NCI-H187 (cell line): ENCODE data around the gene SHC3.

Experiments used
- DNase-seq, 2 experiments: peaks; one replicate each; lab custom pipeline; 2025; lab: John Stamatoyannopoulos, UW

Gene SHC3

GRCh38 chr9:89022001-89022759, 156.4 kb downstream of the SHC3 start:
- no peak for DNase-seq

GRCh38 chr9:89021154-89021803, 157.3 kb downstream of the SHC3 start:
- no peak for DNase-seq

GRCh38 chr9:89020754-89021153, 157.9 kb downstream of the SHC3 start:
- no peak for DNase-seq

- DNase-seq = no peak
These were observed 163.3 kb downstream of the SHC3 start for GRCh38 chr9:89015336-89015735.

GRCh38 chr9:89014153-89014552, 164.5 kb downstream of the SHC3 start:
- no peak for DNase-seq

- DNase-seq = no peak
These were observed 165.0 kb downstream of the SHC3 start for GRCh38 chr9:89013660-89014059.

- DNase-seq = no peak
These were observed 166.2 kb downstream of the SHC3 start for GRCh38 chr9:89012294-89013042.

- no peak for DNase-seq
These were observed 166.9 kb downstream of the SHC3 start for GRCh38 chr9:89011683-89012082.

- DNase-seq = no peak
These were observed 168.0 kb downstream of the SHC3 start for GRCh38 chr9:89010526-89011111.

GRCh38 chr9:89010056-89010455, 168.6 kb downstream of the SHC3 start:
- no peak for DNase-seq

GRCh38 chr9:89009546-89009840, 169.1 kb downstream of the SHC3 start:
- DNase-seq = no peak

GRCh38 chr9:89008744-89009545, 169.7 kb downstream of the SHC3 start:
- no peak for DNase-seq

GRCh38 chr9:89008055-89008743, 170.4 kb downstream of the SHC3 start:
- no peak for DNase-seq

GRCh38 chr9:89006996-89007967, 171.3 kb downstream of the SHC3 start:
- DNase-seq = no peak

- no peak for DNase-seq
These were observed 172.4 kb downstream of the SHC3 start for GRCh38 chr9:89006267-89006666.

GRCh38 chr9:89005323-89005722, 173.3 kb downstream of the SHC3 start:
- DNase-seq = no peak

GRCh38 chr9:89002987-89003386, 175.6 kb downstream of the SHC3 start:
- no peak for DNase-seq

- DNase-seq = no peak
These were observed 176.6 kb downstream of the SHC3 start for GRCh38 chr9:89001917-89002540.
